ENCODE data around the gene TBCCD1.

Gene TBCCD1

DNA sequence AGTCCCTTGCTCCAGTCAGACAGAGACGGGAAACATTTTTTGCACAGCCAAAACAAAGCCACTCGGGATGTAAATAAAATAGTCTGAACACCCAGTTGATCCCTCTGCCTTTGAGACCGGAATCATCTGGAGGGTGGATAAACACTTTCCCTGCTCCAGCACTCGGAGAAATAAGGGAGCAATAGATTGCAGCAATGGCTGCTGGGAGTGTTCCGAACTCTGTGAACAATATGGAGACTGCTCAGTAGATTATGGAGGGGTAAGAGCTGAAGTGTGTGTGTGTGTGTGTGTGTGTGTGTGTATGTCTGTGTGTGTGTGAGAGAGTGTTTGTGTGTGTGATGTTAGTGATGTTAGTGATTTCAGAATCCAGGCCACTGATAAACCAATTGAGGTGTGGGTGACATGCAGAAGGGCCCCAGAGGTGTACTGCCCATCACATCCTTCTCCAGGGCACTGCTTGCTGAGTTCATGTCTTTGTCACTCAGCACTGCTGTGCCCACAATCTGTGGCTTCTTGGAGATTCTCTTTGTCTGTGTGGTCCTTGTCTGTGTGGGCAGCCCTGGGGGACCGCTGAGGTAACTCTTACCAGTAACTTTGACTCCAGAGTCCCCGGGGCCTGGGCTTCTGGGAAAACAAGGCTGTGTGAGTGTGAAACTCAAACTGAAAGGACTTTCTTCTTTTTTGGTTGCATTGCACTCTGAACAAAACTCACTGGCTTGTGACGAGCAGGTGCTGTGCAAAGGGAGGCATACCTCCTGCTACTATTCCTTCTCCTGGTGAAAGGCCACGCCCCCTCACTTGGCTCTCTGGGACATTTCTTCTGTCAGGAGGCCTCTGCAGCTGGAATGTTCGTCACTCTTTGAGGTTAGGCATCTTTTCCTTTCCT is 45.9 kb downstream of the TBCCD1 start:
- H3K4me3 Mint-ChIP-seq = peak overlapping the region; percentile 9
- peaks cover 81% of the 10 kb centered on the region for H3K4me1 Mint-ChIP-seq
- no peaks in the 10 kb centered on the region for H3K36me3 Mint-ChIP-seq
- no peaks in the 10 kb centered on the region for H3K9me3 Mint-ChIP-seq
- ATAC-seq = peak; percentile 67
- H3K27ac Mint-ChIP-seq = peak overlapping the region; percentile 81
- no peaks in the 10 kb centered on the region for H3K27me3 Mint-ChIP-seq

- Mint-ChIP-seq H3K9me3 (no peaks in the 10 kb centered on the region), H3K27me3 (no peaks in the 10 kb centered on the region), H3K36me3 (no peaks in the 10 kb centered on the region), H3K27ac (peak overlapping the region; percentile 81), H3K4me1 (peaks cover 81% of the 10 kb centered on the region), H3K4me3 (no peak overlapping the region)
- ATAC-seq = no peak
Observed at GRCh38 chr3:186520431-186520830, 46.7 kb downstream of the TBCCD1 start.

DNA sequence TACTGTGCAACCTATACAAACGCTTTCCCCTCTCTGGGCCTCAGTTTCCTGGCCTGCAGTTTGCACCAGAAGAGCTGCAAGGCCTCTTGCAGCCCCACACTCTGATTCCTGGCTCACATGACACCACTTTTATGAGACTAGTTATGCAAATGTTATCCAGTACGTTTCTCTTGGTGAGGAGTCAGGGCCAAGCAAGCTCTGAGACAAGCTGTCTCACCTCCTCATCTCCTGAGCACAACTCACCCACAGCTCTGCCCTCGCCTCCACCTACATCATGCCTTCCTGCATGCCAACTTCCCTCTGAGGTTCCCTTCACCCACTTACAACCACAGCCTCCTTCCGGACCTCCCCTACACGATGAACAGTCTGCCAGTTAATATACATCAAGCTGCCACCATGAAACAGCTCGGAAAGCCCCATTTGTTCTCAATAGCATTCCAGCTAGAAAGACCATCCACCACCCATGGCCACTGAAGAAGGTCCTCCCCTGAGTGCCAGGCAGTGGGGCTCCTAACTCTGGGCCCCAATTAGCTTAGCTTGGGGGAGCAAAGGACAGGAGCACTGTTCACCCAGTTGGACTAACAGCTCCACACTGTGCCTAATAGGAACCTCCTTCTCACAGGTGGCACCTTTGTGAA is 48.0 kb downstream of the TBCCD1 start:
- Mint-ChIP-seq H3K27me3 (no peaks in the 10 kb centered on the region), H3K9me3 (no peaks in the 10 kb centered on the region), H3K4me3 (peak overlapping the region; percentile 25), H3K4me1 (peaks cover 81% of the 10 kb centered on the region), H3K27ac (peak overlapping the region; percentile 53), H3K36me3 (no peaks in the 10 kb centered on the region)
- ATAC-seq = peak; percentile 86

DNA sequence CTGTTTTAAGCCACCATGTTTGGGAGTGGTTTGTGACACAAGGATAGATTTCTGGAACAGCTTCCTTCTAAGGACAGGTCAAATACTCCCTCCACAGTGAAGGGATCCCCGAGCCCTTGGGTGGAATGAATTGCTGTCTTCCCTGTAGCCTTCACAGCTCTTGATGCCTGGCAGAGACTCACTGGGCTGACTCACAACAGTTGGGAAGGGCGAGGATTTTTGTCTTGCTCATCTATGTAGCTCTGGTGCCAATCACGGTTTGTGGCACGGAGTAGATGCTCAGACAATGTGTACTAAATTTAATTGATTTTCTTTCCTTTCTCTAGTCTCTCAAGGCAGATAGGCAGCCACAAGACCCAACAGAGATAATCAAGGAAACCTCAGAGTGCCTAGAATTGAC is 49.9 kb downstream of the TBCCD1 start:
- ATAC-seq = no peak
- Mint-ChIP-seq H3K4me1 (peaks cover 74% of the 10 kb centered on the region), H3K36me3 (no peaks in the 10 kb centered on the region), H3K27ac (no peak overlapping the region), H3K4me3 (no peak overlapping the region), H3K9me3 (no peaks in the 10 kb centered on the region), H3K27me3 (no peaks in the 10 kb centered on the region)

- Mint-ChIP-seq H3K4me3 (no peak overlapping the region), H3K4me1 (peaks cover 74% of the 10 kb centered on the region), H3K27ac (no peak overlapping the region), H3K27me3 (no peaks in the 10 kb centered on the region), H3K36me3 (no peaks in the 10 kb centered on the region), H3K9me3 (no peaks in the 10 kb centered on the region)
- ATAC-seq = no peak
Observed at GRCh38 chr3:186516646-186517045, 50.5 kb downstream of the TBCCD1 start.

DNA sequence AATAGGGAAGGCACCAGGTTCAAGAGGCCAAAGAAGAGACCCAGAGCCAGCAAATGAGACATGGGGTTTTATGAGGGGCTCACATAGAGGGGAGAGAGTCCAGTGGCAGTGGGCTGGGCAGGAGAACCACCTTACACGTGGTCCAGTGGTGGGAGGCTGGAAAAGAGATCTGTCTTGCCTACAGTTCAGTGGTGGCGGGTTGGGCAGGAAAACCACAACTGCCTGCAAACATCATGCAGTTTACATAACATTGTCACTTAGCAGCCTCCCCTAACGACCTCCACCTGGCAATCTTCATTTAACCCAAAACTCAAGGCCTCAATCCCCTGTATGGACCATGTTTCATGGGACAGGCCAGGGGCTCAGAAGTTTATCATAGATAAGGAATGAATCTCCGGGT is 52.0 kb downstream of the TBCCD1 start:
- H3K4me1 Mint-ChIP-seq = peaks cover 75% of the 10 kb centered on the region
- ATAC-seq = no peak
- H3K27ac Mint-ChIP-seq = peak overlapping the region; percentile 15
- no peaks in the 10 kb centered on the region for H3K36me3 Mint-ChIP-seq
- no peaks in the 10 kb centered on the region for H3K9me3 Mint-ChIP-seq
- H3K27me3 Mint-ChIP-seq = no peaks in the 10 kb centered on the region
- no peak overlapping the region for H3K4me3 Mint-ChIP-seq

DNA sequence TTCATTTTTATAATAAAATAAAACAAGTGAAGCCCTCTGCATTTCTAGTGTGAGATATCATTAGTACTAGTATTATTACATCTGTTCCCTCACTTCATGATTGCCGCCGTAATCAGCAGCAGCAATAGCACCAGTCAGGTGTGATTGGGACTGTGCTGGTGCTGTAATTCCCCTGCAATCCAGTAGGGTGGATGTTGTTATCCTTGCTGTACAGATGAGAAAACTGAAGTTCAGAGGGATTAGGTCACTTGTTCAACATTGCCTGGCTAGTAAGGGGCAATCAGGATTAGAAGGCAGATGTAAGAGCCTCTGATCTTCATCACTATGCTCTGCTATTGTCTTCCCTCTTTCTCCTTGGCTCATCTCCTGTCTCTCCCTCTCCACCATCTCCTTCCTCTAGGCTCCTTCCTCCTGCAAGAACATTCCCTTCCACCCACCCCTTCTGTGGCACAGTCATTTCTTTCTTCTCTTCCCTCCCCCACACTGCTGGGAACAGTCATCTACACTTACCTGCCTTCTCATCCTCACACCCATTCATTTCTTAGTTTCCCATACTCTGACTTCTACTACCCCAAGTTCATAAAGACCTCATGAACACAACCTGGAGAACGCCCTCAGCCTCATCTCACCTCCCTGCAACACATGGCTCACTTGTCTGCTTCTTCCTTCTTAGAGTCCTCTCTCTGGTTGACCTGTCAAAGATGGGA is 52.7 kb downstream of the TBCCD1 start:
- no peaks in the 10 kb centered on the region for H3K36me3 Mint-ChIP-seq
- no peak for ATAC-seq
- peak overlapping the region; percentile 15 for H3K27ac Mint-ChIP-seq
- no peak overlapping the region for H3K4me3 Mint-ChIP-seq
- H3K4me1 Mint-ChIP-seq = peaks cover 79% of the 10 kb centered on the region
- H3K27me3 Mint-ChIP-seq = no peaks in the 10 kb centered on the region
- H3K9me3 Mint-ChIP-seq = no peaks in the 10 kb centered on the region

GRCh38 chr3:186513386-186513785 is 53.8 kb downstream of the TBCCD1 start:
- Mint-ChIP-seq H3K36me3 (no peaks in the 10 kb centered on the region), H3K27ac (no peak overlapping the region), H3K4me1 (peaks cover 73% of the 10 kb centered on the region), H3K9me3 (no peaks in the 10 kb centered on the region), H3K27me3 (no peaks in the 10 kb centered on the region), H3K4me3 (no peak overlapping the region)
- no peak for ATAC-seq

DNA sequence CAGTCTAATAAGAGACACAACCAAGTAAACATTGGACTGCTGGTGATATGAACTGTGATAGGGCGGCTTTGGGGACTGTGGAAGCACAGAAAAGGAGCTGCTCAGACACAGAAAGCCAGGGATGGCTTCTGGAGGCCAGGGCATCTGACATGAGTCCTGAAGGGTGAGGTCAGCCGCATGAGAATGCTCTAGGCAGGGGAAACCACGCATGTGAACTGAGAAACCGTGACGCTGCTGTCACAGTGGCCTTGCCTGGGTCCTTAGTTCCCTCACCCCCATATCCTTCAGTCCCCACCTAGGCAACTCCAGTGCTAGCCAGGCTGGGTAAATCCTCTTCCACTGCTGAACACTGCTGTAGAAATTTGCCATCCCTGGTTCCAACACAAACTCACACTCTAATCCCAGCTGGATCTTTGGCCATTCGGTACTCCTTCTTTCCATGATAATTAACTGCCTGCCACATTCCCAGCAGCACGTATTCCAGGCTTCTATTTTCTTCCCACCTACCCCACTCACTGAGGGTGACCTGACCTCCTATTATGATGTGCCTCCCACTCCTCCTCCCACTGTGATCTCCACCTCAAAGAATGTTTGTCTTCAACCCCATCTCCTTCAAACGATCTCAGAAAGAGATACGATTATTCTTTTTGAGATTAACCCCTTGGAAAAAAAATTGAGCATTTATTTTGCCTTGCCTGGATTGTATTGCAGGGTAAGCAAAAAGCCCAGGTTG is 54.4 kb downstream of the TBCCD1 start:
- Mint-ChIP-seq H3K9me3 (no peaks in the 10 kb centered on the region), H3K4me1 (peaks cover 67% of the 10 kb centered on the region), H3K27ac (no peak overlapping the region), H3K36me3 (no peaks in the 10 kb centered on the region), H3K27me3 (no peaks in the 10 kb centered on the region), H3K4me3 (no peak overlapping the region)
- no peak for ATAC-seq

- H3K27me3 Mint-ChIP-seq = no peaks in the 10 kb centered on the region
- peaks cover 64% of the 10 kb centered on the region for H3K4me1 Mint-ChIP-seq
- H3K36me3 Mint-ChIP-seq = no peaks in the 10 kb centered on the region
- no peaks in the 10 kb centered on the region for H3K9me3 Mint-ChIP-seq
- ATAC-seq = no peak
- peak overlapping the region; percentile 68 for H3K27ac Mint-ChIP-seq
- H3K4me3 Mint-ChIP-seq = no peak overlapping the region
Observed at GRCh38 chr3:186511702-186512101, 55.4 kb downstream of the TBCCD1 start.

DNA sequence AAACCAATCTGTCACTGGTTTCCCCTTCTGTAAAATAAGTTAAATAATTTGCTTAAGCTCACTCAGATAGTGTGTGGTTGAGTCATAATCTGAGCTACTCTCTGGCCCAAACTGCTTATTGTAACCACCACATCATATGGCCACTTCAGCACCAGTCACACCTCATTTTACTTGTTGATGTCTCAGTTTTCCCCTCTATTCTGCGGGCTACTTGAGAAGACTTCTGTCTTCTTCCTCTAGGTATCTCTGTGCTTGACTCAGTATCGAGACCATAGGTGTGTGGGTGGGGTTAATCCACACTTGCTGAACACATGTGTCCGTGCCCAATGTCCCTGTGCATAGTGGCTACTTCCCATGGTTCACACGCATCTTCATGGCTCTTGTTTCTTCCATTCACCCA is 55.9 kb downstream of the TBCCD1 start:
- Mint-ChIP-seq H3K36me3 (no peaks in the 10 kb centered on the region), H3K9me3 (no peaks in the 10 kb centered on the region), H3K27me3 (no peaks in the 10 kb centered on the region), H3K4me1 (peaks cover 60% of the 10 kb centered on the region), H3K27ac (peak overlapping the region; percentile 68), H3K4me3 (no peak overlapping the region)
- peak; percentile 76 for ATAC-seq

DNA sequence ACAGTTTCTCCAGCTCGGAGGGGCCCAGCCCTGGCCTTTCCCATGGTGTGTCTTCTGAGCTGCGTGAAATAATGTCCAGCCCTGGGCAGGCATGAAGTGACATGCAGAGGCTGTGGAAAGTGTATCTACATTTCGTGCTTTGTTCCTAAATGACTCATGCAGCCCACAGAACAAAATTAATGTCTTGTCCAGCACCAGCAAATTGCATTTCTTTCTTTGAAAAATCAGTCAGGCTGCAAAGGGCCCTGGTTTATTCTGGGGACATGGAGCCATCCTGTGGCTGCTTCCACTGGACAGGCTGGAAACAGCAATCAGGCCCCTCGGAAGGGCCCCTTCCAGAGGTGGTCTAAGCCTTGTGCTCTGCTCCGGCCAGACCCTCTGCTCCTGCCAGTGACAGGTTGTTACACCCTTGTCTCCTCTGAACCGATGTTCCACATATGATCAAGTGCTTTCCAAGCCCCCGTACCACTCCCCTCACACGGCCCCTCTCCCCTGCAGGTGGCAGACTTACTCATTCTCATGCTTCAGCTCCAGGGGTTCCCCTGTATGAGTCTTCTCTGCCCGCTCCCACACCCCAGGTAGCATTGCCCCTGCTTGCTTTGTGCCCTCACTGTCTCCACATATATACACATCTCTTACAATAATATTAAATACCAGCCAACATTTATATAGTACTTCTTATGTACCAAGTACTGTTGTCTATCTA is 56.6 kb downstream of the TBCCD1 start:
- Mint-ChIP-seq H3K4me3 (no peak overlapping the region), H3K36me3 (no peaks in the 10 kb centered on the region), H3K27me3 (no peaks in the 10 kb centered on the region), H3K4me1 (peaks cover 53% of the 10 kb centered on the region), H3K27ac (peak overlapping the region; percentile 68), H3K9me3 (no peaks in the 10 kb centered on the region)
- ATAC-seq = peak; percentile 57

GRCh38 chr3:186509423-186509822 is 57.7 kb downstream of the TBCCD1 start:
- peak overlapping the region; percentile 68 for H3K27ac Mint-ChIP-seq
- H3K4me3 Mint-ChIP-seq = no peak overlapping the region
- H3K27me3 Mint-ChIP-seq = no peaks in the 10 kb centered on the region
- H3K36me3 Mint-ChIP-seq = no peaks in the 10 kb centered on the region
- peak; percentile 52 for ATAC-seq
- H3K4me1 Mint-ChIP-seq = peaks cover 42% of the 10 kb centered on the region
- no peaks in the 10 kb centered on the region for H3K9me3 Mint-ChIP-seq

- Mint-ChIP-seq H3K9me3 (no peaks in the 10 kb centered on the region), H3K27me3 (no peaks in the 10 kb centered on the region), H3K27ac (no peak overlapping the region), H3K36me3 (no peaks in the 10 kb centered on the region), H3K4me3 (no peak overlapping the region), H3K4me1 (peaks cover 34% of the 10 kb centered on the region)
- ATAC-seq = no peak
Observed at GRCh38 chr3:186506857-186507256, 60.3 kb downstream of the TBCCD1 start.

All from stimulated activated memory B cell treated with anti-CD40 and anti-IgM and Interleukin-4, amounts not matched to agents 10 μg/mL and 1 μg/mL and 100 μg/mL, for 72 hours (primary cell).